ENCODE measurements around the gene KRT16. TPM values are rescaled to one million over a fixed set of nuclear protein-coding genes. Genes with fewer than 3 reads are reported as not detected.
"Not testable (repeated sequence)": the region's sequence is repeated elsewhere in the genome, so short reads cannot be mapped to it uniquely, and the experiment has no call there.

The KRT16 gene
- polyA plus RNA-seq (2013, experiment 1 of 2): not detected
- polyA plus RNA-seq (2013, experiment 2 of 2): not detected

DNA sequence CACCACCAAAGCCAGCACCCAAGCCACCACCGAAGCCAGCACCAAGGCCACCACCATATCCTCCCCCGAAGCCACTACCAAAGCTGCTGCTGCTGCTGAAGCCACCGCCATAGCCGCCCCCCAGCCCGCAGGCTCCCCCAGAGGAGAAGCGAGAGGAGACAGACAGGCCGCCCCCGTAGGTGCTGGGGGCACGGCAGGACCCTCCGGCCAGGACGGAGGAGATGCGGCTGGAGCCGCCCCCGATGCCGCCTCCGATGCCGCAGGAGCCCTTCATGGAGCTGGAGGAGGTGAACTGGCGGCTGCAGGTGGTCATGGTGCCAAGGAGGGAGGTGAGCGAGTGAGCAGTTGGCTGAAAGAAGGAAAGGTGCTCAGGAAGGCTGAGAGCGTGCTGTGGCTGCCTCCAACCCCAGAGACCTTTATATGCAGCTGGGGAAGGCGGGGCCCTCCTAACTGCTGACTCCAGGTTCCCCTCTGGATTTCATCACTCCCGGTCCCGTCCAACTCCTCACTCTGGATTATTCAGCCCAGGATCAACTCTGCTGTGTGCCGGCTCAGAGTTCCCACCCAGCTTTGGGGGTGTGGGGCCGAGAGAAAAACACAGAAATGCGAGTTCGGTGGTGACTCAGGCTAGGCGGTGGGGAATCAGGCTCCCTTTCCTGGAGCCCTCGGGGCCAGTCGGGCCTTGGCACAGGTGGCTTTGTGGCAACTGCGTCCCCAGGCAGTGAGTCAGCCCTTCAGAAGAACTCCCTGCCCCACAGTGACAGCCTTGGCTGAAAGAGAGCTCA is at the start of gene KRT16:
TSS of gene KRT16 (minus strand) at position 392 of the 785 bp plus-strand sequence. CDS start at position 313, 79 bp downstream.
- not testable (repeated sequence) for H2BK15ac ChIP-seq (ENCODE audit: low read depth, poor library complexity, severe bottlenecking); H3K23ac ChIP-seq (ENCODE audit: low read length in 2 of 2); H2AFZ ChIP-seq (ENCODE audit: low read depth, low read length); H3K27ac ChIP-seq (ENCODE audit: low read length, poor library complexity, severe bottlenecking); H2BK120ac ChIP-seq (ENCODE audit: low read depth, low read length); H4K91ac ChIP-seq (ENCODE audit: low read length); H3K4me3 ChIP-seq (ENCODE audit: insufficient read depth in 1 of 2, low read depth in 1 of 2, low read length in 2 of 2); H2AK5ac ChIP-seq (ENCODE audit: low read length, severe bottlenecking); H3K36me3 ChIP-seq (ENCODE audit: control insufficient read depth in 1 of 2, insufficient read depth in 2 of 2, low read depth in 1 of 2, low read length in 2 of 2); H3K4me2 ChIP-seq (ENCODE audit: low read length, poor library complexity, severe bottlenecking); H3K18ac ChIP-seq (ENCODE audit: low read depth in 1 of 2, low read length in 2 of 2); H2BK12ac ChIP-seq (ENCODE audit: low read length in 2 of 2); H3K4ac ChIP-seq (ENCODE audit: low read depth in 1 of 2, low read length in 2 of 2); H3K9me3 ChIP-seq (ENCODE audit: control insufficient read depth, low read length); H3K9ac ChIP-seq (ENCODE audit: low read length); DNase-seq; H2BK5ac ChIP-seq (ENCODE audit: low read depth, low read length, poor library complexity, severe bottlenecking); H3K4me1 ChIP-seq (ENCODE audit: control insufficient read depth, insufficient read depth, low read depth, low read length); H4K8ac ChIP-seq (ENCODE audit: low read length); H3K14ac ChIP-seq (ENCODE audit: low read length in 2 of 2); H3K79me1 ChIP-seq (replicated peaks; ENCODE audit: low read length, poor library complexity, severe bottlenecking)
- 87% methylated on average over 31 of the region's 31 CpGs for WGBS
- H3K27me3 ChIP-seq (ENCODE audit: control insufficient read depth in 1 of 2, insufficient read depth in 1 of 2, low read length in 2 of 2): peaks cover 38 to 52% of the 10 kb centered on the region in 2 experiments

DNA sequence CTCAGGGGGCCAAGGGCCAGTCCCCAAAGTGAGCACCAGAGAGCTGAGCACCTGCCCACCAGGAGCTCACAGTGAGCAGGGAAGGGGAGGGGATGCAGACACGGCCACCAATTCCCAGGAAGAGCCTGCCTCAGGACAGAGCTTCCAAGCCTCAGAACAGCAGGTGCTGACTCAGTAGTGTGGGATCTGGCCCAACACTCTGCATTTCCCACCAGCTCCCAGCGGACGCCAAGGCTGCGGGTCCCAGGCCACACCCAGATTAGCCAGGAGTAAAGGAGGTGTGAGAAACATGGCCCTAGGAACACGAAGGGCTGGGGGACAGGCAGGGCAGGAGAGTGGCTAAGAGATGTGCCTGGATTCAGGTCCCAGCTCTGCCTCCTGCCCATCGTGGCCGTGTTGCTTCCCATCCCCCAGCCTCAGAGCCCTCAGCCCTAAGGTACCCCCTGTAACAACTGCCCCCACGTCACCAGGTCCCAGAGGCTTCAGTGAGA is 47.7 kb upstream of the KRT16 start:
- Histone ChIP-seq H3K14ac (ENCODE audit: low read length in 2 of 2) (no peak overlapping the region), H2AFZ (ENCODE audit: low read depth, low read length) (no peak overlapping the region), H3K36me3 (ENCODE audit: control insufficient read depth in 1 of 2, insufficient read depth in 2 of 2, low read depth in 1 of 2, low read length in 2 of 2) (no peaks in the 10 kb centered on the region), H4K8ac (ENCODE audit: low read length) (no peak overlapping the region), H3K9ac (ENCODE audit: low read length) (no peak overlapping the region), H2BK12ac (ENCODE audit: low read length in 2 of 2) (no peak overlapping the region), H3K4ac (ENCODE audit: low read depth in 1 of 2, low read length in 2 of 2) (no peak overlapping the region), H2BK5ac (ENCODE audit: low read depth, low read length, poor library complexity, severe bottlenecking) (no peak overlapping the region), H3K23ac (ENCODE audit: low read length in 2 of 2) (no peak overlapping the region), H3K27me3 (ENCODE audit: control insufficient read depth in 1 of 2, insufficient read depth in 1 of 2, low read length in 2 of 2) (peaks cover 0 to 20% of the 10 kb centered on the region in 2 experiments), H3K79me1 (replicated peaks; ENCODE audit: low read length, poor library complexity, severe bottlenecking) (no peaks in the 10 kb centered on the region), H3K27ac (ENCODE audit: low read length, poor library complexity, severe bottlenecking) (no peak overlapping the region), H3K4me2 (ENCODE audit: low read length, poor library complexity, severe bottlenecking) (no peak overlapping the region), H3K9me3 (ENCODE audit: control insufficient read depth, low read length) (no peaks in the 10 kb centered on the region), H3K18ac (ENCODE audit: low read depth in 1 of 2, low read length in 2 of 2) (no peak overlapping the region), H2BK120ac (ENCODE audit: low read depth, low read length) (no peak overlapping the region), H2AK5ac (ENCODE audit: low read length, severe bottlenecking) (peak overlapping the region; percentile 52), H2BK15ac (ENCODE audit: low read depth, poor library complexity, severe bottlenecking) (peak overlapping the region; percentile 27), H3K4me3 (ENCODE audit: insufficient read depth in 1 of 2, low read depth in 1 of 2, low read length in 2 of 2) (no peak overlapping the region), H3K4me1 (ENCODE audit: control insufficient read depth, insufficient read depth, low read depth, low read length) (peaks cover 19% of the 10 kb centered on the region), H4K91ac (ENCODE audit: low read length) (no peak overlapping the region)
- no peak for DNase-seq
- 74% methylated on average over 4 of the region's 8 CpGs for WGBS

DNA sequence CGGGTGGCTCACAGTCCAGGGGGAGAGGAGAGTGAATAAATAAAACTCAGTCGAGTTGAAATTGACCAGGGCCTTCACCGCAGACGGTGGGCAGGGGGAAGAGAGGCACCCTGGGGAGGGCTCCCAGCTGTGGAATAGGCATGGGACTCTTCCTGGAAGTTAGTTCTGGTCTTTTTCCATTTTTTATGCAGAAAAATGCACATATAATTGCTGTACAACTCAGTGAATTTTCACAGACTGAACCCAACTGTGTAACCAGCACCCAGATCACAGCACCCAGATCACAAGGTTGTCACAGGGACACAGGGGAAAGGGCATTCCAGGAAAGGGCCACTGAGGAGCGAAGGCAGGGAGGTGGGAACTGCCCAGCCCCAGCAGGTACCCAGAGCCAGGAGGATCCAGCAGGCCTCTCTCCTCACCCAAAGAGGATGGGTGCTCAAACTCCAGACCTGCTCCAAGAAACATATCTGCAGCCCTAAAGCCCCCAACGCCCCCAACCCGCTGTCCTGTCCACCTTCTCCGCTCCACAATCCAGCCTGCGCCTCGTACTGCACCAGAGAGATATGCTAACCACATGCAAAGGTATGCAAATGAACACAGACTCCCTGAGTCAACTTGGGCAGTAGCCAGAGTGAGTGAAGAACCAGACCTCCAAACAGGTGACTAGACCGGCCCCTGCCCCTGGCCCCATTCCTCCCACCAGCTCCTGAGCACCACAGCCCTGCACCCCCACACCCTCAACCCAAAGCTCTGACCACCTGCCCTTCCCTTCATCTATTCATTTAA is 47.1 kb upstream of the KRT16 start:
- H2BK15ac ChIP-seq (ENCODE audit: low read depth, poor library complexity, severe bottlenecking): no peak overlapping the region
- H3K4ac ChIP-seq (ENCODE audit: low read depth in 1 of 2, low read length in 2 of 2): no peak overlapping the region
- WGBS: 90% methylated on average over 11 of the region's 11 CpGs
- peak overlapping the region; percentile 28 for H4K91ac ChIP-seq (ENCODE audit: low read length)
- no peak overlapping the region for H2BK5ac ChIP-seq (ENCODE audit: low read depth, low read length, poor library complexity, severe bottlenecking)
- no peak overlapping the region for H3K14ac ChIP-seq (ENCODE audit: low read length in 2 of 2)
- no peak overlapping the region for H2AK5ac ChIP-seq (ENCODE audit: low read length, severe bottlenecking)
- H3K79me1 ChIP-seq (replicated peaks; ENCODE audit: low read length, poor library complexity, severe bottlenecking): no peaks in the 10 kb centered on the region
- H3K4me1 ChIP-seq (ENCODE audit: control insufficient read depth, insufficient read depth, low read depth, low read length): peaks cover 17% of the 10 kb centered on the region
- H3K9ac ChIP-seq (ENCODE audit: low read length): no peak overlapping the region
- H3K36me3 ChIP-seq (ENCODE audit: control insufficient read depth in 1 of 2, insufficient read depth in 2 of 2, low read depth in 1 of 2, low read length in 2 of 2): no peaks in the 10 kb centered on the region
- H4K8ac ChIP-seq (ENCODE audit: low read length): no peak overlapping the region
- no peak overlapping the region for H3K23ac ChIP-seq (ENCODE audit: low read length in 2 of 2)
- H3K4me3 ChIP-seq (ENCODE audit: insufficient read depth in 1 of 2, low read depth in 1 of 2, low read length in 2 of 2): no peak overlapping the region
- no peak overlapping the region for H2BK12ac ChIP-seq (ENCODE audit: low read length in 2 of 2)
- peaks cover 0 to 26% of the 10 kb centered on the region in 2 experiments for H3K27me3 ChIP-seq (ENCODE audit: control insufficient read depth in 1 of 2, insufficient read depth in 1 of 2, low read length in 2 of 2)
- H3K4me2 ChIP-seq (ENCODE audit: low read length, poor library complexity, severe bottlenecking): no peak overlapping the region
- no peaks in the 10 kb centered on the region for H3K9me3 ChIP-seq (ENCODE audit: control insufficient read depth, low read length)
- no peak overlapping the region for H3K18ac ChIP-seq (ENCODE audit: low read depth in 1 of 2, low read length in 2 of 2)
- peak overlapping the region; percentile 10 for H2AFZ ChIP-seq (ENCODE audit: low read depth, low read length)
- no peak for DNase-seq
- no peak overlapping the region for H2BK120ac ChIP-seq (ENCODE audit: low read depth, low read length)
- H3K27ac ChIP-seq (ENCODE audit: low read length, poor library complexity, severe bottlenecking): no peak overlapping the region

DNA sequence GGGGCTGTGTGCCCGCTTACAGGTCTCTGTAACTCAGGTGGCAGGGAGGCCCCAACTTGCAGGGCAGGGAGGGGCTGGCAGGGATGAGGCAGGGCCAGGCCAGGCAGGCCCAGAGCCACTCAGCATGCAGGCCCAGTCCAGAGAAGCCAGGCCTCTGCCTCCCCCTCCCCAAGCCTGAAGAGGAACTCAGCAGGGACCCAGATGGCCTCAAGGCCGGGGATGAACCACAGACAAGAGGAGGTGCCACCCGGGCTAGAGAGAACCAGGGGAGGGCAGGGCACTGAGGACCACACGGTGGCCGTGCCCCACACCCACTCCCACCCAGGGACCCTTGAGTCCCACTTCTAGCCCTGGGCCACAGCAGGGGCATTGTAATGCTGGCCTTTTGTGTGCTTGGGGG is 46.3 kb upstream of the KRT16 start:
- H2BK12ac ChIP-seq (ENCODE audit: low read length in 2 of 2): no peak overlapping the region
- H2AFZ ChIP-seq (ENCODE audit: low read depth, low read length): no peak overlapping the region
- H2BK5ac ChIP-seq (ENCODE audit: low read depth, low read length, poor library complexity, severe bottlenecking): no peak overlapping the region
- no peak overlapping the region for H3K9ac ChIP-seq (ENCODE audit: low read length)
- no peak overlapping the region for H2BK15ac ChIP-seq (ENCODE audit: low read depth, poor library complexity, severe bottlenecking)
- peaks cover 17% of the 10 kb centered on the region for H3K4me1 ChIP-seq (ENCODE audit: control insufficient read depth, insufficient read depth, low read depth, low read length)
- no peaks in the 10 kb centered on the region for H3K9me3 ChIP-seq (ENCODE audit: control insufficient read depth, low read length)
- H4K8ac ChIP-seq (ENCODE audit: low read length): no peak overlapping the region
- no peak overlapping the region for H3K27ac ChIP-seq (ENCODE audit: low read length, poor library complexity, severe bottlenecking)
- no peak overlapping the region for H3K4ac ChIP-seq (ENCODE audit: low read depth in 1 of 2, low read length in 2 of 2)
- no peak overlapping the region for H3K4me3 ChIP-seq (ENCODE audit: insufficient read depth in 1 of 2, low read depth in 1 of 2, low read length in 2 of 2)
- WGBS: 79% methylated on average over 3 of the region's 5 CpGs
- H3K4me2 ChIP-seq (ENCODE audit: low read length, poor library complexity, severe bottlenecking): no peak overlapping the region
- H3K14ac ChIP-seq (ENCODE audit: low read length in 2 of 2): no peak overlapping the region
- no peak overlapping the region for H2AK5ac ChIP-seq (ENCODE audit: low read length, severe bottlenecking)
- no peak overlapping the region for H2BK120ac ChIP-seq (ENCODE audit: low read depth, low read length)
- H3K36me3 ChIP-seq (ENCODE audit: control insufficient read depth in 1 of 2, insufficient read depth in 2 of 2, low read depth in 1 of 2, low read length in 2 of 2): no peaks in the 10 kb centered on the region
- H3K23ac ChIP-seq (ENCODE audit: low read length in 2 of 2): no peak overlapping the region
- DNase-seq: no peak
- no peak overlapping the region for H4K91ac ChIP-seq (ENCODE audit: low read length)
- H3K79me1 ChIP-seq (replicated peaks; ENCODE audit: low read length, poor library complexity, severe bottlenecking): no peaks in the 10 kb centered on the region
- no peak overlapping the region for H3K18ac ChIP-seq (ENCODE audit: low read depth in 1 of 2, low read length in 2 of 2)
- H3K27me3 ChIP-seq (ENCODE audit: control insufficient read depth in 1 of 2, insufficient read depth in 1 of 2, low read length in 2 of 2): peaks cover 0 to 31% of the 10 kb centered on the region in 2 experiments
